HG03439 (cell line): ENCODE measurements around the gene NLRC3.

Experiments used
- ATAC-seq: cut with Tn5 transposase; IDR thresholded peaks from one replicate; pipeline ENCODE4 v1.9.1; 2021; ENCODE audit warnings: mild to moderate bottlenecking, moderate library complexity; ENCODE audit not compliant: unreplicated experiment

NLRC3 gene

GRCh38 chr16:3599121-3599520 lies 21.9 kb upstream of the NLRC3 start:
- ATAC-seq, result no peak

GRCh38 chr16:3598236-3598635 lies 21.0 kb upstream of the NLRC3 start:
- no peak for ATAC-seq

- ATAC-seq, result no peak
Observed at GRCh38 chr16:3597676-3598075, 20.5 kb upstream of the NLRC3 start.

- ATAC-seq, result no peak
Observed at GRCh38 chr16:3597226-3597625, 20.0 kb upstream of the NLRC3 start.

- no peak for ATAC-seq
Observed at GRCh38 chr16:3596101-3596861, 19.1 kb upstream of the NLRC3 start.

- no peak for ATAC-seq
Observed at GRCh38 chr16:3595521-3596021, 18.4 kb upstream of the NLRC3 start.

- ATAC-seq, result no peak
Observed at GRCh38 chr16:3595110-3595486, 17.9 kb upstream of the NLRC3 start.

- ATAC-seq, result no peak
Observed at GRCh38 chr16:3594316-3595109, 17.3 kb upstream of the NLRC3 start.

GRCh38 chr16:3592559-3592958 lies 15.4 kb upstream of the NLRC3 start:
- no peak for ATAC-seq

- no peak for ATAC-seq
Observed at GRCh38 chr16:3591991-3592390, 14.8 kb upstream of the NLRC3 start.

GRCh38 chr16:3591436-3591803 lies 14.2 kb upstream of the NLRC3 start:
- no peak for ATAC-seq

- no peak for ATAC-seq
Observed at GRCh38 chr16:3590736-3591435, 13.7 kb upstream of the NLRC3 start.

GRCh38 chr16:3589991-3590701 lies 12.9 kb upstream of the NLRC3 start:
- no peak for ATAC-seq

- ATAC-seq, result no peak
Observed at GRCh38 chr16:3589441-3589921, 12.3 kb upstream of the NLRC3 start.

GRCh38 chr16:3589001-3589400 lies 11.8 kb upstream of the NLRC3 start:
- no peak for ATAC-seq

GRCh38 chr16:3587547-3588110 lies 10.4 kb upstream of the NLRC3 start:
- peak; percentile 61 for ATAC-seq

GRCh38 chr16:3584412-3584811 lies 7.2 kb upstream of the NLRC3 start:
- no peak for ATAC-seq

- no peak for ATAC-seq
Observed at GRCh38 chr16:3583303-3584038, 6.3 kb upstream of the NLRC3 start.

GRCh38 chr16:3582276-3583165 lies 5.3 kb upstream of the NLRC3 start:
- ATAC-seq, result no peak
